Putamen (tissue), 1 donor: ENCODE results near the gene ERBB4.
A peak's percentile ranks its signal among the peaks of the same experiment; 100 is the strongest.

Experiments used
- DNase-seq: peaks from one replicate; pipeline ENCODE4 v3.0.0-alpha.2; 2016; ENCODE audit warnings: low spot score

Gene ERBB4

DNA sequence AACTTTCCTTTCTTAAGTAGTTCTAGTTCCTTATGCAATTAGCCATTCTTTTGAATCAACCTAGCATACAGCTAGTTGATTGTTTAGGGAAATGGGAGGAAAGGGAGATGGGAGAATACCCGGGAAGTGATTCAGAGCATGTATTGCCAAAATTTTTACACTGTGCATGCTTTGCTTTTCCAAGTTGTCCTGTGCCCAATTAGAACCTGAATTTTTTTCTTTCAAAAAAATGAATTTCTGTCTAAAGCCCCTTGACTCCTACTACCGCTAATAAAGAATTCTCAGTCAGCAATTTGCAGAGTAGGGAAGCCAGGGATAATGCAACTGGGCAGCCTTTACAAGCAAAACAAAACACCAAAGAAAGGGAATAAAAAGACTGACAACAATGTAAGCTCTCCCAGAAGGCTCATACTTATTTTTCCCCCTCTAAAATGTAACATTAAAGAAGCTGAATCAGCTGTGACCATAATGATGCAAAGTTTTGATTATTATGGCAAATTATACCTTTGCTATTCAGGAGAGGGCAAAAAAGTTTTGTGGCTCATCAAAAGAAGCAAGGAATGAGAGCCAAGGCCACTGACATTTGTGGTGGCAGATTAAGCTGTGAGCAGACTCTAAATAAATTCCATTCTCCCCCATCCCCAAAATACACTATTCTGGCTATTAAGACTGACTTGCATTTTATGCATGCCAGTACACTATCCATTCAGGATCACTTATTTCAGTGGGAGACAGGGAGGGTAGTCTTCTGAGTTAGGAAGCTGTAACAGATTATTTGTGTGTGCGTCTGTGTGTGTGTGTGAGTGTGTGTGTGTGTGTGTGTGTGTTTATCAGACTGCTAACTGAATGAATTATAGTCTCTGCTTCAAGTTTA, 174.3 kb downstream of the ERBB4 start:
- DNase-seq = no peak

- no peak for DNase-seq
Observed at GRCh38 chr2:212361174-212361756, 177.3 kb downstream of the ERBB4 start.

- DNase-seq = no peak
Observed at GRCh38 chr2:212360068-212360460, 178.5 kb downstream of the ERBB4 start.

DNA sequence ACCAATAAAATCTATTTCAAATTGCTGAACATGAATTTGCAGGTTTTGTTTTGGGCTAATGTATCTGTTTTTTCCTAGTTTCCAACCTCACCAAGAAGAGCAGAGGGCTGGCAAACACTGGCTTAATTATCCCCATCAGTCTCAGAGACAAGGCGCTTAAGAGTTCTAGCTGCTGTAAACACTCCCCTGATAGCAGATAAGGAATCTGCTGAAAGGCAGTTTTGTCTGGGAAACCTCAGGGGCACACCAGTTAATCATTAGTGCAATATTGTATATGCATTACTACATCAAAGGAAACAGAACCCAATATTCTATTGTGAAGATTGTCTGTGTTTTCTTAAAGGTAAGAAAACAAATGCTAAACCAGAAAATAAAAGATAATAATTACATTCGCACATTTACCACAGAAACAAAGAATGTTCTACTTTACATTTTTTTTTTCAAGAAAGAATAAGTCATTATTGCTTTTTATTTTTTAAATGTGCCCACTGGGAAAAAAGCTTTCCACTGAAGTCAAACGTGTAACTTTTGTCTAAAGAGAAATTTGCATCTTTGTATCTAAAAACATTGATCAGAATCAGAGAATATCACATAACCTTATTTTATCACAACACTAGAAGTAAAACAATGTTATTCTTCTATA, 179.1 kb downstream of the ERBB4 start:
- DNase-seq = no peak

DNA sequence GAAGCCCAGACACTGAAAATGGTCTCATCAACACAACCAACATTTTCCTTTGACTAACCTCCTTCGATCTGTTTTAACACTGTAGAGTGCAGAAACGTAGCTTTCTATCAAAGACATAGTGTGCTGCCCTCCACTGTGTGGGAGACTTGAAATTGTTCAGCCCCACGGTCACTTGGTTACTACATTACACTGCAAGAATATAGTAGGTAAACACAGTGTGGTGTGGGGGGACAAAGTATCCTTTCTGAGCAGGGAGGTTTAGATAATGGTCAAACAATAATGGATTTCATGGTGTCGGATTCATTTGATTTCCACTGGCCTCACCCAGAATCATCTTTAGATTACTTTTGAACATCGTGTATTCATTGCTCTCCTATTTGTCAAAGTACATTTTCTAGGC, 181.0 kb downstream of the ERBB4 start:
- no peak for DNase-seq

DNA sequence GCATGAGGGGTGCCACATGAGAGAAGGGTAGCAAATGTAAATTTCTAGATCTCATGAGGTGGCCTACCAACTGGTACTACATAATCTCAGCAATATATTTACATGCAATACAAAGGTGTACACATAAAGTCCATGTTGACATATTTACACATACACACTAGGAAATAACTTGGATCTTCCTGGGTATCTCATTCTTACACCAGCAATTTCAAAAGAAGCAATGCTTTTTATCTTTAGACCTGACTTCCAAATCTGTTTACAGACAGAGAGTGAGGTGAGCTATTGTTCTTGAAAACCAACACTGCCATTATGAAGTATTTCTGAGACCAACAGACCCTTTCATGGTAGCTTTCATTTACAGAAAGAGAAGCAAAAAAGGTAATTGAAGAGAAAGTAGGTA, 184.2 kb downstream of the ERBB4 start:
- no peak for DNase-seq

DNA sequence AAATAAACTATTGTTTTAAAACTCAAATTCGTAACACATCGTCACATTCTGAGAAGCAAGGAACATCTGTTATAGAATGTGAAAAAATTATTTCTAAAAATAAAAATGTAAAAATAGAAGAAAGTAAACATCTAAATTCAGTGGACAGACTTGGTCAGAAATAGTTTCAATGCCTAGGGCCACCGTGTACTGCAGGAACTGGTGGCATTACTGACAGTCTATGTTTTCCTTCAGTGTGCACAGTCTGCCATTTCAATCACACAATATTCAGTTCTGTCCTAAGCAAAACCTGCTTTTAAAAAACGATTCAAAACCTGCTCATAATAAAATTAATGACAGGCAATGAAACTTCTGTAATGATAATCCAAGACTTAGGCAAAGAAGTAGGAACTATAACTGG, 190.1 kb downstream of the ERBB4 start:
- no peak for DNase-seq

- no peak for DNase-seq
Observed at GRCh38 chr2:212346865-212347264, 191.7 kb downstream of the ERBB4 start.

DNA sequence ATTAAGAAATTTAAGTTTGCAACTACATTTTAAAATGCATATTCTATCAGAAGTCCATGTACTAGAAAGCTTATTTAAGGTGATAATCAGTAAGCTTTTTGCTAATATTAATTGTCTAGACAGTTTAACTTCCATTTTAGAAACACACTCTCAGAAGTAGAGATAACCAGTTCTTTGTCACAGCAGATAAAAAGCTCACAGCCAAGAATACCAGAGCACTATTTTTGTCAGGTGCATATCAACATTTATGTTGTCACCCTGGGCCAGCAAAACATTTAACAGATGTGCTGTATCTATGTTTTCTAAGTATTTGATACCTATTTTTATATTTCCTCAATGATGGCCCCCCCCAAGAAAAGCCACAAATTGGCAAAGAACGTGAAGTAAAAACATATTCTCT, 192.6 kb downstream of the ERBB4 start:
- DNase-seq = no peak

- no peak for DNase-seq
Observed at GRCh38 chr2:212344131-212344530, 194.5 kb downstream of the ERBB4 start.

- DNase-seq = no peak
Observed at GRCh38 chr2:212343167-212343566, 195.4 kb downstream of the ERBB4 start.

DNA sequence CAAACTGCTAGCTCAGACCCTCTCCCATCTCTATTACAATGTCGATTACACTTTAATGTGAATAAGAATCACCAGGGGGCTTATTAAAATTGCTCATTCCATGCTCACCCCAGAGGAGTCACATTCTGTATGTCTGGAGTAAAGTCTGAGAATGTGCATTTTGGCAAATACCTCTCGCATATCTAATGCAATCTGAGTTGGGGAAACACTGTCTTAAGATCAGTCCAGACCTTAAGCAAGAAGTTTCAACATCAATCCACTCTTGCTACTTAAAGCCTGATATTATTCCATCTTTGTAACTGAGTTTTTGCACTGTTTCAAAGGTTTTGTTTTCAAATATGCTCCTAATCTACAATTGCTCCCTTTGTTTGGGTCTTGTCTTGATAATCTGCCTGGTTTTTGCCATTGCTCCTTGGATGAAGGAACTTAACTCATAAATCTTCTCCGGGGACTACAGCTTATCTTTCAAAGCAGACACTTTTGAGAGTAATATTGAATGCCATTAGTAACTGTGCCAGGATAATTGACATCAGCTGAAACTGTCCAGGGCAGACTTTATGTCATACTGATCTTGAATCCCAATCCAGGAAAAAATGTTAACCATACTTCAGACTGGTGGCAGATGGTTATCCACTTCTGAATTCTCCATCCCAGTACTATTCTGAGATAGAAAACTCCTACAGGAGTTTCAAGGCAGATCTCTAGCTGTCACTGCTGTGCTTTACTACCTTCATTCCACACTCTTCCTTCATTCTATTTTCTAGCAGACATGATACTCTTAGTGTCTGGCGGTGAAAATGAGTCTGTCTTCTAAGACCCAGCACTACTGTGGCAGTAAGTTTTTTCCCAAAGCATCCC, 200.9 kb downstream of the ERBB4 start:
- DNase-seq = no peak

- DNase-seq = no peak
Observed at GRCh38 chr2:212337036-212337435, 201.6 kb downstream of the ERBB4 start.

GRCh38 chr2:212330263-212330662, 208.3 kb downstream of the ERBB4 start:
- DNase-seq = peak; percentile 19

DNA sequence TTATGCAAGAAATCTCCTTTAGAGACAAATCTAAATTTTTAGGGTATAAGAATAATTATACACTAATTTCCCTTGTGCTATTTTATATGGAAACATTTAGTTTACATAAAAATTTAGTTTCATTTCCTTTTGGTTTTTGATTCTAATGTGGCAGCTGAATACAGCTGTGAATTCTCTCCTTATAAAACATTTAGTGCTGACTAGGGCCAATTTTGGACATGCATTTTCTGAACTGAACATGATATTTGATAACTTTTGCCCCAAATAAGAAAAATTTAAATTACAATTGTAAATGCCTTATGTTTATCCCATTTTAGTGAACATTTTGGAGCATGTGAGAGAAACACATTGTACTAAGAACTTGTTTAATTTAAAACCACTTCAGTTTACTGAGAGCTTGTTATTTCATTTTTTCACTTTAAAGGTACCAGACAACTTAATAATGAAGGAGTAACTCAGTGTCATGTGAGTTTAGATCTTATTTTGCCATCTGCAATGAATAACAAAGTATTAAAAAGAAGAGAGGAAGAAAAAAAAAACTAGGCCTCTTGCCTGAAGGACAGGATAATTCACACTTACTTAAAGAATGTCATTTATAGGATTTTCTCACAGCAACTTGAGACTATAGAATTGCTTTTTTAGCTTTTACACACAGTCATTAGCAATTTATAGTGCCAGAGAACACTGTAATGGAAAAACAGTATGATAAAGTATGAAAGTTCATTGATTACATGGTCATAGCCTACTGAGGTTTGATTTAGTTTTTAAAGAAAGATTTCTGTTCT, 209.7 kb downstream of the ERBB4 start:
- no peak for DNase-seq

GRCh38 chr2:212328136-212328535, 210.5 kb downstream of the ERBB4 start:
- no peak for DNase-seq

GRCh38 chr2:212327171-212327809, 211.3 kb downstream of the ERBB4 start:
- no peak for DNase-seq

- no peak for DNase-seq
Observed at GRCh38 chr2:212318636-212319035, 220.0 kb downstream of the ERBB4 start.

DNA sequence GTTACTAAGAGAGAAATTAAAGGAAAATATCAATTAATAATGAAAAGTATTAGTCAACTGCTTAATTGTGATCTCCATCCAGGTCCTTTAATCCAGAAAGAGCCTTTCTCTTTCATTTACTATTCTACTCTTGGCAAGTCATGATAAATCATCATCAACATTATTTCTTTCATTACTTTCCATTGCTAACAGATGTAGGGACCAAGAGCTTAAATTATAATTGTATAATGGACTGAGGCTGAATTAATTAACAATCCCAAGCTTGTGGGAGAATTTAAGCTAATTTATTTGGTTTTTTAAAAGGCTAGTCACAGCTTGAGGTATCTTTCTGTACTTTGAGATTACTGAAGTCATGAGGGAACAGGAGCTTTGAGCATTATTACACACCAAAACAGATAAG, 223.9 kb downstream of the ERBB4 start:
- no peak for DNase-seq

GRCh38 chr2:212311807-212312404, 226.7 kb downstream of the ERBB4 start:
- no peak for DNase-seq

DNA sequence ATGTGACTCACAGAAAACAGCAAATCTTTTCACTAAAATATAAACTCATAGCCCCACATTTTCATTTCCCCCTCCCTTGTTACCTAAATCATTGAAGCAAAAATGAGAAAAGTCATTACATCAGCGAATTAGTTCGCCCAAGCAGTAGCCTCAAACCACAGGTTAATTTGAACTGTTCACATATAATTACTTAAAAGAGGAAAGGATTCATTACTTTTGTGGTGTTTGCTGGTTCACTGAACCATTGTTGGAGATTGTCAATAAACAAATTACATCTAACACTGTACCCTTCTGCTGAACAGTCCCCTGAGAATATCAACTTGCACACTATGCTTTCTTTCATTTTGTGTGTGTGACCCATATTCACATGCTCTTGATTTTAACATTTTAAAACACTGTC, 238.7 kb downstream of the ERBB4 start:
- no peak for DNase-seq
